HCT116 (cell line): ENCODE measurements around the gene ZKSCAN7.
"Not testable (repeated sequence)": the region's sequence is repeated elsewhere in the genome, so short reads cannot be mapped to it uniquely, and the experiment has no call there.

Experiments
- ATF3 ChIP-seq: IDR thresholded peaks from 2 replicates; pipeline ENCODE4 v1.6.1; 2012
- CEBPB ChIP-seq: IDR thresholded peaks from 2 replicates; pipeline ENCODE4 v1.6.1; 2012; ENCODE audit warnings: low read depth
- CTCF ChIP-seq, 3 experiments: fragments of 200-600 bp in 1 of 3; sonication (generic) in 1 of 3; IDR thresholded peaks in 2 of 3; conservative IDR thresholded peaks in 1 of 3; 2 replicates each; pipeline ENCODE4 v1.5.1; 2012 to 2017; ENCODE audit warnings: low read depth in 2 of 3, low read length in 2 of 3, antibody characterized with exemption in 1 of 3, borderline replicate concordance in 1 of 3, control low read depth in 1 of 3, mild to moderate bottlenecking in 1 of 3, mixed read lengths in 1 of 3, mixed run types in 1 of 3, moderate library complexity in 1 of 3; ENCODE audit not compliant: insufficient read depth in 1 of 3
- EZH2 ChIP-seq: fragments of 200-600 bp; sonication (generic); IDR thresholded peaks from 2 replicates; pipeline ENCODE4 v1.6.1; 2017; ENCODE audit warnings: antibody characterized with exemption, mixed run types
- MAX ChIP-seq: IDR thresholded peaks from 2 replicates; pipeline ENCODE4 v1.6.1; 2012
- POLR2A ChIP-seq: IDR thresholded peaks from 2 replicates; pipeline ENCODE4 v1.7.0; 2011; ENCODE audit warnings: borderline replicate concordance; ENCODE audit not compliant: insufficient read depth, insufficient read length; ENCODE audit errors: extremely low read depth
- POLR2AphosphoS5 ChIP-seq: IDR thresholded peaks from 2 replicates; pipeline ENCODE4 v1.6.1; 2011; ENCODE audit warnings: mild to moderate bottlenecking, low read depth, low read length, moderate library complexity
- RAD21 ChIP-seq: IDR thresholded peaks from 2 replicates; pipeline ENCODE4 v1.6.1; 2012; ENCODE audit warnings: low read depth, mild to moderate bottlenecking
- TCF7L2 ChIP-seq: IDR thresholded peaks from 2 replicates; pipeline ENCODE4 v1.7.0; 2011; ENCODE audit warnings: borderline replicate concordance, inconsistent platforms; ENCODE audit not compliant: insufficient read depth, insufficient read length; ENCODE audit errors: extremely low read depth
- YY1 ChIP-seq: IDR thresholded peaks from 2 replicates; pipeline ENCODE4 v1.6.1; 2011; ENCODE audit warnings: low read length, low read depth, moderate library complexity, mild to moderate bottlenecking; ENCODE audit not compliant: insufficient replicate concordance; ENCODE audit errors: extremely low read depth
- ZBTB33 ChIP-seq: IDR thresholded peaks from 2 replicates; pipeline ENCODE4 v1.6.1; 2011; ENCODE audit warnings: mild to moderate bottlenecking, low read length, moderate library complexity; ENCODE audit not compliant: insufficient replicate concordance; ENCODE audit errors: extremely low read depth
- ZFX ChIP-seq: fragments of 450-650 bp; IDR thresholded peaks from 2 replicates; pipeline ENCODE4 v1.6.1; 2017

GRCh38 chr3:44544811-44545210 lies 10.2 kb upstream of the ZKSCAN7 start:
- not testable (repeated sequence) for TF ChIP-seq ZBTB33; CTCF (IDR thresholded peaks at IDR 0.05 in 2 of 3, conservative IDR thresholded peaks at IDR 0.05 in 1 of 3; ENCODE audit: borderline replicate concordance in 1 of 3, insufficient read depth in 1 of 3, low read depth in 2 of 3, low read length in 2 of 3); ATF3; MAX; POLR2A; TCF7L2; POLR2AphosphoS5; CEBPB; ZFX; RAD21; YY1; EZH2
